GM18909 (cell line): ENCODE data around the gene NRDC.
A peak's percentile ranks its signal among the peaks of the same experiment; 100 is the strongest.

ENCODE experiments used
- ATAC-seq: cut with Tn5 transposase; IDR thresholded peaks from one replicate; pipeline ENCODE4 v1.9.1; 2021; ENCODE audit warnings: mild to moderate bottlenecking; ENCODE audit not compliant: unreplicated experiment, poor library complexity

Gene NRDC

DNA sequence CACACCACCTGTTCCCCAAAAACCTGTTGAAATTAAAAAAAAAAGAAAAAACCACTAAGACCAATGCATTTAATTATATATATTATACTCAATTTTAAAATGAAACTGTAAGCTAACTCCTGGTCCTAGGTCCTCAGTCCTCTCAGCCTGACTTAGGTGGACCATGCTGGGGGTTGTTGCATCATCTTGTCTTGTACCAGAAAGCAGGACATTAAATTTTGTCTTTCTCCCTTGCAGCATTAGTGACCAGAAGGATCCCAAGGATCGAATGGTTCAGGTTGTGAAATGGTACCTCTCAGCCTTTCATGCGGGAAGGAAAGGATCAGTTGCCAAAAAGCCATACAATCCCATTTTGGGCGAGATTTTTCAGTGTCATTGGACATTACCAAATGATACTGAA lies 97.6 kb downstream of the NRDC start:
- ATAC-seq = no peak

DNA sequence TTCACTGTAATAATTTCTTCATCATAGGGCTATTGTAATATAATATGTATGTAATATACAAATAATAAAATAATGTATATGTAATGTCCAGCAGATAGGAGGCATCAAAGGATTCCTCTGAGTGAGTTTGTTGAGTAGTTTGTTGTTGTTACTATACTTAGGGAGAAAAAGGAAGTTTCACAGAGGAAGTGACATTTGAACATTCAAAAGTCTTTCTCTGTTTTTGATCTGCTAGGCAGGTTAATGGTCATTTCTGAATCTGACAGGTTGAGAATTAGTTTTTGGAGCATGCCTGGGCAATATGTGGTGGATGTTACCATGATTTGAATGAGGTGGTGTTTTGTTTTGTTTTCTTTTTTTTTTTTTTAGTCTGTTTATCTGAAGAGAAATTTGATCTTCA lies 102.1 kb downstream of the NRDC start:
- ATAC-seq = no peak

DNA sequence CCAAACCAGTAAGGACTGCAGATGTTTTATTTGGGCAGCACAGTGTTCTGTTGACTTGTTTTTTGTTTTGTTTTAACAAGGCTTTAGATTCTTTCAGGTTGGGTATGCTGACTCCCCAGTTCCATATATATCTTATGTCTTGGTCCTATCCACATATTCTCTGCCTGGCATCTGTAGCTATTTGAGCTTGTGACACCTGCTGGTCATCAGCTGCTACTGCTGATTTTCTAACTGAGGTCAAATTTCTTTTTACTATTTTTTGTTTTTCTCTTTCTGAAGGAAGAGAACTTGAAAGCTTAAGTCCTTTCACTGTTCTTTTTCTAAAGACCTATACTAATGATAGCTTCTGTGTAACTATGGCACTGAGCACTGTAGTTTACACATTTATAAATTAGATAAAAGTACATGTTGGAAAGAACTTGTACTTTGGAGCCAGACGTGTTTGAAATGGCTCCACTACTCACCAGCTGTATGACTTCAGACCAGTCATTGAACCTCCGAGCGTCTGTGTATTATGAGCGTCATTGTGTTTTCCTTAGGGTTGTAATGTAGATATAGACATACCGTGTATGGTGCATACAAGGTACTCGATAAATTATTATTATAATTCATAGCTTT lies 109.4 kb downstream of the NRDC start:
- peak; percentile 46 for ATAC-seq

DNA sequence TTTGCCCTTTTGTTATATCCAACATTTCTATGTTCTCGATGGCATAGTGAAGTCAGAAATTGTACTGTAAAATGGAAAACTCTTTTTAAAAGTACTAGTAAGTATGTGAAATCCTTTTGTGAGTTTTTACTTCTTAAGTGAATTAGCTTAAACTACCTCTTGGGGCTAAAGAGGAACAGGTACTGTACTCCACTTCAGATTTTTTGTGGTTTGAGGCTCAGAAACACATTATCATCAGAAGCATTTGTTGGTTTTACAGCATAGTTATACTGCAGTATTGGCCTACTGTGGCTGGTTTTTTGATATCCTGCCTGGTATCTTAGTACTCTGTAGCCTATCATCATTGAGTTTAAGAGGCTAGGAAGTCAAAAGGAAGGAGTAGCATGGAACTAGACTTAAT lies 117.2 kb downstream of the NRDC start:
- no peak for ATAC-seq

DNA sequence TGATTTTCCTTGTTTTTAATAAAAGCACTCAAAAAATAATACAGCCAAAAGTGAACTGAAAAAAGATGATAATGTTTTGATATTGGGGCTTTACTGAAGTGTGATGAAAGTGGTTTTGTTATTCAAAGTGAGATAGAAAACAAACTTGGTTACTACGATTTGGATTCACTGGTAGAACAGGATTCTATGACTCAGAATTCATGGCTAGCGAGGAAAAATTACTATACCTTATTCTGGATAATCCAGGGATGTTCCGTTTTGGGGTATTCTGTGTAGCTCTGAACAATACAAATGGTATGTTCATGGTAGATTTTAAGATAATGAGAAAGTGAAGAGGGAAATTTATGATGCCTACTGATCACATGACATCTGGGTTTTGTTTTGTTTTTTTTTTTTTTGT lies 117.7 kb downstream of the NRDC start:
- ATAC-seq = no peak

DNA sequence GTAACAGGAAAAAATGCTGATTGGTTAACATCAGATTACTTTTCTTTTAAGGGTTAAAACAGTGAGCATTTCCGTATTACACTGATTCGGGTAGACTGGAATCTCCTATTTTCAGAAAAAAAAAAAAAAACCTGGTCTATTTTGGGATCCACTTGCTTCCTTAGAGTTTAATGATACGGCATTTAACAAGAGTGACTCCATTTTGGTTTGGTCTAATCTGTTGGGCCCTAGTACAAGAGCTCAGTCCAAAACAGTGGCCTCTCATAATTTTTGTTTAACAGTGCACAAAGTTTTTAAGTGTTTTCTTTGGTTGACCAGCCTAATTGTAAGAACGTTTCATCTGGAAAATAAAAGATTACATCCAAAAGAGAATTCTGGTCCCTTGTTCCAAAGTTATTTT lies 120.2 kb downstream of the NRDC start:
- no peak for ATAC-seq

DNA sequence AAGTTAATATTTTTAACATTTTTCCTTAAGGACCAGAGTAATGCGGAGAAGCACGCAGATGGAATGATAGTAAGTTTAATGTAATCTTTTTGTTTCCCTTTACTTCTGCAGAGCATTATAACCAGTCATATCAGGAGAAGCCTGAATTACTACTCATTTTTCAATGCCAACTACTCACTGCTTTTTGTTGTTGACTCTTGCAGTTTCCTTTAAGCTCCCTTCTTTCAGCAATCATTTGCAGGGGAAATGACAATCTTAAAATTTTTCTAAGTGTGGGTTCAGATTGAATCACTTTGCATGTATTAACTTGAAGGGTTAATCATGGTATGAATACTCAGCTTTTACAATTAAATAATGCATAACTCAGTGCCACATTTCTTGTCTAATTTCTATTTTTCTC lies 122.2 kb downstream of the NRDC start:
- no peak for ATAC-seq

DNA sequence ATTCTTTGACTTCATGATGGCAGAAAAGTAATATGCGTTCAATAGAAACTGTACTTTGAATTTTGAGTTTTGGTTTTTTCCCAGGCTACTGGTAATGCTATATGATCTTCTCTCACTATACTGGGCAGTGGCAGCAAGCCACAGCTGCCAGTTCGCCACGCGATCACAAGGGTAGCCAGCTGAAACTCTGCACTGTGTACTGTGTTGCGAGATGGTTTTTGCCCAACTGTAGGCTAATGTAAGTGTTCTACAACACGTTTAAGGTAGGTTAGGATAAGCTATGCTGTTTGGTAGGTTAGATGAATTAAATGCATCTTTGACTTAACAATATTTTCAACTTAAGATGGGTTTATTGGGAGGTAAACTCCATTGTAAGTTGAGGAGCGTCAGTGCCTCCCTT lies 123.1 kb downstream of the NRDC start:
- ATAC-seq = no peak

DNA sequence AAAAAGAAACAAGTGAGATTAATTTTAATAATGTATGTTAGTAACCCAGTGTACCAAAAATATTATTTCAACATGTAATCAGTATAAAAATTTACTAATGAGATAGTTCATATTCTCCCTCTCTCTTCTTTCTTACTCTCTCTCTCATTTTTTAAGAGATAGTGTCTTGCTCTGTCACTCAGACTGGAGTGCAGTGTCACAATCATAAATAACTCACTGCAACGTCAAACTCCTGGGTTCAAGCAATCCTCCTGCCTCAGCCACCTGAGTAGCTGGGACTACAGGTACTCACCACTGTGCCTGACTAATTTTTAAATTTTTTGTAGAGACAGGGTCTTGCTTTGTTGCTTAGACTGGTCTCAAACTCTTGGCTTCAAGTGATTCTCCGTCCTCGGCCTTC lies 123.9 kb downstream of the NRDC start:
- no peak for ATAC-seq

DNA sequence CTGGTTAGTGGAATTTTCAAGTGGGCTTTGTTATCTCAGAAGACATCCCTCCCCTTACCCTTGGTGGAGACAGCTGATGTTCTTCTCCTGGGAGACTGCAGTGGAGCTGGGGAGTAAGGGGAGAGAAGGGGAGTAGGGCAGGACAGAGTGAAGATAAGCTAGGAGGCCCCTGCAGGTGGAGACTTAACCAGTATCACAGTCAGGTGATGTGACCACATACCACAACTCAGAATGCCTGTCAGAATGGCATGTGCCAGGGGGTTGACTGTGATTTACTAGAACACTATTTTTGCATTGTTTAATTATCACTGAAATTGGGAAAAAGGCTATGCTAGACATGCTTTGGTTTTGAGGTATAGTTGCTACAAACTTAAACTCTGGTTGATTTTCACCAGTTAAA lies 124.6 kb downstream of the NRDC start:
- ATAC-seq = no peak

DNA sequence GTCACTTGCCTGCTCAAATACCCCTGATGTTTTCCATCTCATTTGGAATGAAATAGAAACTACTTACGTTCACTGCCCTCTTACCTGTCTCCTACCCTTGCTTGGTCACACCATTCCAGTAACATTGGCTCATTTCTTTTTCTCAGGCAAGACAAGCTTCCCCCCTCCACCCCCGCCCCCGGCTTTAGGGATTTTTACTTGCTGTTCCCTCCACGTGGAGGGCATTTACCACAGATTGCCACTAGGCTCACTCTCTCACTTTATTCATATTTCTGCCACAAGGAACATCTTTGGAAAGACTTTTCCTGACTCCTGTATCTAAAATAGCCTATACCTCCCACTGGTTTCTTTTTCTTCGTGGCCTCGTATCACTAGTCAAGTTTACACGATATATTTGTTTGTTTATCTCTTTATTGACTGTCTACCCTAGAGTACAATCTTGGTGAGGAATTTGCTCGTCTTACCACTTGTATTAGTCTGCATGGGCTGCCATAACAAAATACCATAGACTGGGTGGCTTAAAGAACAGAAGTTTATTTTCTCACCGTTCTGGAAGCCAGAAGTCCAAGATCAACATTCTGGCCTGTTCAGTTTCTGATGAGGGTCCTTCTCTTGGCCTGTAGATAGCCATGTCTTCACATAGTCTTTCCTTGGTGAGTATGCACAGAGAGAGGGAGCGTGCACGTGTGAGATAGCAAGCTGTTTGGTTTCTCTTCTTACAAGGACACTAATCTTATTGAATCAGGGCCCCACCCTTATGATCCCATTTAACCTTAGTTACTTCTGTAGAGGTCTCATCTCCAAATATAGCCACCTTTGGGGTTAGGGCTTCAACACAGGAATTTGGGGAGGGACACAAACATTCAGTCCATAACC lies 126.2 kb downstream of the NRDC start:
- no peak for ATAC-seq

DNA sequence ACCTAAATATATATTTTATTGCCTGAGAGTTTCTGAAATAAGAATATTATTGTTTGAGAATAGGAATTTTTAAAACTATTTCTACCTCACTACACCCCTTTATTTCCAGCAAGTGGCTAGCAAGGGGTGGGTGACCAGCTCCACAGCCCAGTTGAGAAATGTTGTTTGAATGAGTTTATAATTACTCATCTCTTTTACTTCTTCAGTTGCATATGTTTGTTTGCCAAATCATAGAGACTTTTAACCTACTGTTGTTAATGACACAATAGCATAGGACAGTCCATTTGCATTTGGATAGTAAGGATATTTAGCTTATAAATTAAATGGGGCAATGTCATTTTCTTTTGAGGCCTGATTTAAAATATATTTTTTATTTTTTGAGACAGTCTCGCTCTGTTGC lies 127.8 kb downstream of the NRDC start:
- no peak for ATAC-seq

DNA sequence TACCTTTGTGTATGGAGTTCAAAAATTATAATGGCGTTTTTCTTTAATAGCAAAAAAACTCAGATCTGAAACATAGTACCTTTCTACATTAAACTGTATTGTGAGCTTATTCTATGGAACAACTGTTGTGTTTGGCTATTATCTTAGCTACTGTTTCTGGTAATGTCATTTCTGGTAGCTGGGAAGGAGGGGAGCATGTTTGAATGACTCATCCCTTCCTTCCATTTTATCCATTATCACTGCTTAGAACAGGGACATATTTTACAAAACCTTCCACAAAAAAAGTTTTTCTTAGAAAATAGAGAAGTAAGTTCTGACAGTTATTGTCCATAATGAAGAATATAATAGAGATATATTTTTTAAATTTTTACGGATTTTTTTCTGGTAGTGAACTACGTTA lies 128.3 kb downstream of the NRDC start:
- ATAC-seq = no peak

DNA sequence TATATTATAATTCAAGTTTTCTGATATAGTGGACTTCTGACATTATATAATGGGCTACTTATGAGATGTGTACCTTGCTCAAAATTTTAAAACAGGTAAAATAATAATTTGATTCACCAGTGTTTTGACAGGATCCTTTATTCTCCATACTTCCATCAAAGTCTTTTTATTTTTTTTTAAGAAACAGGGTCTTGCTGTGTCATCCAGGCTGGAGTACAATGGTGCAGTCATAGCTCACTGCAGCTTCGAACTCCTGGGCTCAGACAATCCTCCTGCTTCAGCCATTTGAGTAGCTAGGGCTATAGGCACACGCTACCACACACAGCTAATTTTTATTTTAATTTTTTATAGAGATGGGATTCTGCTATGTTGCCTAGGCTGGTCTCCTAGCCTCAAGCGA lies 129.4 kb downstream of the NRDC start:
- no peak for ATAC-seq

DNA sequence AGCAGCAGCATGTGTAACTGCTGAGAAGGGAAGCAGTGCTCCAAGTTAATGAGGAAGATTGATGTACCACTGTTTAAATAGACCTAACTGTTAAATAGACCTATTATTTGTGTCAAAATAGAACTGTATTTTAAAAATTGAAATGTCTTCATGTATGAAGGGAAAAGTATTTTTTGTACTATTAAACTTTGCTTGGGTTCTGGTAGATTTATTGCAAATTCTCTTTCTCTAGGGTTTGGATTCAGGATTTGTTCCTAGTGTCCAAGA lies 133.3 kb downstream of the NRDC start:
- no peak for ATAC-seq

DNA sequence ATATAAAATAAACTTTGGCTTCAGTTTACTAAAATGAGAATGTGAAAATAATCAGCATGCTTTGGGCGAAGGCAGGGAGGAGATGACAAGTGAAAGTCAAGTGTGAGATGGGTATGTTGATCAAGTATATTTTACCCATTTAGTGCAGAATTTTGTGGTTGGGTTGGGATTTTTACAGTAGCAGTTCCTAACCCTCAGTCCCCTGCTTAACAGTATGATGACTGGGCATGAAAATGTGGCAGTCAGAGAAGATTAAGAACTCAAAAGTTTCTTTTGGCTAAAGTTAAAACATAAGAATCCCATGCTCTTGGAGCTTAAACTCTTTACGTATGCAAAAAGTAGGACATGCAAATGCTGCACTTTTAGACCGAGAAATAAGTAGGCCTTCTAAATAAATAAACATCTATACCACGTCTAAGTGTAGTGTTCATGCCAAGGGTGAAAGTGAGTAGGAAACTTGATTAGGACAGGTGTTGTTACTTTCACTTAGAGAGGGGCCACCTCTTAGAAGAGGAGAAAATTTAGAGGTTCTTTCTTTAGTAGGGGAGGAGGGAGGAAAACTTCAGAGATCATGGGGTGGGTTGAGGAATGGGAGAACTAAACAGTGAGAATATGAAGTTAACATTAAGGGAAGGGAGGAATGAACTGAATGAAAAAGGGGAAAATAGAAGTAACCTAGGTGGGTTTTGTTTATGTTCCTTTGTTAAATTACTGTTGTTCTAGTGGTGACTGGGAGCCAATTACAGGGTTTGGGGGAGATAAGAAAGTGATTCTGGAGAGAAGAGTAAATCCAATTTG lies 133.8 kb downstream of the NRDC start:
- no peak for ATAC-seq

DNA sequence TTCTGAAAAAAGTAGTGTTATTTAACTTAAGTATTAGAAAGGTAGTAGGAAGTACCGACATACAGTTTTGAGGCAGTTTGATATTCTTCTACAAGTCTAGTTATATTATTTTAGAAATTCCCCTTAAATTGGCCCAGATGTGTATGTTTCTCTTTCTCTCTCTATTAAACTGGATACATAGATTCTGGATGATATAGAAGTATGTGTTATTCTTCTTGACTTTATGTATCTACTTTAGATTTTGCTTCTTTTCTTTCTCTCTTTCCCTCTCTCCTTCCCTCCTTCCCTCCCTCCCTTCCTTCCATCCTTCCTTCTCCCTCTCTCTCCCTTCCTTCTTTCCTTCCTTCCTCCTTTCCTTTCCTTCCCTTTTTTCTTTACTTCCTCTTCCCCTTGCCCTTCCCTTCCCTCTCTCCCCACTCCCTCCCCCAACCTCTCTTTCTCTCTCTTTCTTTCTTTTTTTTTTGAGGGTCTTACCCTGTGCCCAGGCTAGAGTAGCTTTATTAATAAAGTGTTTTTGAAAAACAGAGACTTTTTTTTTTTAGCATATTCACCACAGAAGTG lies 137.3 kb downstream of the NRDC start:
- no peak for ATAC-seq

DNA sequence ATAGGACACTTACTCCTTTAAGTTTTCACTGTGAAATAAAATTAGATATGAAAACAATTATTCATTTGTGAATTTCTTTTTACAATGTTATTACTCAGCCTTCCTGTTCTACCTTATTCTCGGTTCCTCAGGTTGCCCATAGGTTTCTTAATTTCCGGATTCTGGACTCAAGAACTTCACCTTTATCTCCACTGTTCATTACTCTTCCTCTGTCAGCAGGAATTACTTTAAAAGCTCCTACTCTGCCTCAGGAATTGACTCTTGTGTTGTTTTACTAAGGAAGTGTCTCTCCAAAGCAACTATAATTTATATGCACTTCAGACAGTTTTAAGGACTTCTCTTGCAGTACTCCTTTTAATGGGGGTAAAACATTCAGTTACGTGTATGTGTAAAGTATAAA lies 137.9 kb downstream of the NRDC start:
- ATAC-seq = peak; percentile 41
